H1 (cell line): ENCODE data around the gene TLL2. TPM values are rescaled to one million over a fixed set of nuclear protein-coding genes. Genes with fewer than 3 reads are reported as not detected.
A peak's percentile ranks its signal among the peaks of the same experiment; 100 is the strongest.

Experiments used
- CTCF ChIA-PET: fragments of 300-600 bp; sonication (Branson Sonifier 250); formaldehyde crosslinking; loops from one replicate; lab custom pipeline; 2021; ENCODE audit not compliant: partially characterized antibody; lab: Charles Lee
- POLR2A ChIA-PET: fragments of 300-600 bp; sonication (Branson Sonifier 250); formaldehyde crosslinking; loops from one replicate; lab custom pipeline; 2021; ENCODE audit warnings: inconsistent platforms; ENCODE audit not compliant: partially characterized antibody; lab: Charles Lee
- DNase-seq, 2 experiments: peaks; one replicate each; pipeline versions ENCODE4 v3.0.0 to v3.0.0-alpha.2; 2010 to 2022; ENCODE audit warnings: low spot score in 2 of 2, low read depth in 1 of 2, mixed read lengths in 1 of 2
- FAIRE-seq: peaks from 2 replicates; lab custom pipeline; 2011; peaks lifted over from hg19 to GRCh38; lab: Jason Lieb, UNC
- H2AFZ ChIP-seq: 2 replicates; pipeline ENCODE4 v1.8.1; 2012; ENCODE audit warnings: low read length, inconsistent platforms
- H2AK5ac ChIP-seq: 2 replicates; pipeline ENCODE4 v1.6.1; 2013; ENCODE audit warnings: low read depth, low read length
- H2BK120ac ChIP-seq: replicated peaks from 2 replicates; pipeline ENCODE3; 2013; ENCODE audit warnings: low read depth, low read length, inconsistent platforms
- H2BK12ac ChIP-seq: 2 replicates; pipeline ENCODE4 v1.6.1; 2013; ENCODE audit warnings: low read depth, low read length
- H2BK15ac ChIP-seq: 2 replicates; pipeline ENCODE4 v1.6.1; 2013; ENCODE audit warnings: low read length
- H2BK20ac ChIP-seq: 2 replicates; pipeline ENCODE4 v1.6.1; 2013; ENCODE audit warnings: low read length
- H2BK5ac ChIP-seq: 2 replicates; pipeline ENCODE4 v1.6.1; 2013; ENCODE audit warnings: low read depth, low read length
- H3K14ac ChIP-seq: 2 replicates; pipeline ENCODE4 v1.6.1; 2013; ENCODE audit warnings: inconsistent platforms; ENCODE audit not compliant: insufficient read length
- H3K18ac ChIP-seq: 2 replicates; pipeline ENCODE4 v1.6.1; 2013; ENCODE audit warnings: low read length; ENCODE audit errors: extremely low read depth
- H3K23ac ChIP-seq: 2 replicates; pipeline ENCODE4 v1.6.1; 2013; ENCODE audit warnings: inconsistent platforms; ENCODE audit not compliant: insufficient read length
- H3K23me2 ChIP-seq: 2 replicates; pipeline ENCODE4 v1.6.1; 2013; ENCODE audit warnings: low read depth, low read length
- H3K27ac ChIP-seq: 2 replicates; pipeline ENCODE4 v1.6.1; 2011; ENCODE audit warnings: low read depth, low read length, inconsistent platforms
- H3K27me3 ChIP-seq, 4 experiments: replicated peaks in 1 of 4; 1 replicate in 1 of 4; 2 replicates in 3 of 4; pipeline versions ENCODE4 v1.6.1 to v1.8.1; 2011 to 2013; ENCODE audit warnings: low read length in 3 of 4, mild to moderate bottlenecking in 3 of 4, inconsistent platforms in 2 of 4, mixed read lengths in 2 of 4, moderate library complexity in 1 of 4; ENCODE audit not compliant: control insufficient read depth in 3 of 4, insufficient read depth in 3 of 4; ENCODE audit errors: extremely low read depth in 1 of 4
- H3K36me3 ChIP-seq, 4 experiments: 2 replicates each; pipeline versions ENCODE4 v1.6.1 to v1.8.1; 2011 to 2013; ENCODE audit warnings: mild to moderate bottlenecking in 4 of 4, low read length in 3 of 4, moderate library complexity in 2 of 4, control low read depth in 1 of 4, inconsistent platforms in 1 of 4; ENCODE audit not compliant: insufficient read depth in 4 of 4, control insufficient read depth in 2 of 4
- H3K4ac ChIP-seq: replicated peaks from 2 replicates; pipeline ENCODE3; 2013; ENCODE audit warnings: low read length, low read depth, mixed read lengths, inconsistent platforms; ENCODE audit not compliant: insufficient read length
- H3K4me1 ChIP-seq, 4 experiments: replicated peaks in 1 of 4; 1 replicate in 1 of 4; 2 replicates in 3 of 4; pipeline versions ENCODE4 v1.6.1 to v1.8.1; 2011 to 2013; ENCODE audit warnings: low read length in 3 of 4, inconsistent platforms in 2 of 4, mixed read lengths in 1 of 4; ENCODE audit not compliant: insufficient read depth in 4 of 4, control insufficient read depth in 3 of 4
- H3K4me2 ChIP-seq, 2 experiments: 2 replicates each; pipeline versions ENCODE4 v1.6.1 to v1.8.1; 2011 to 2013; ENCODE audit warnings: low read depth in 2 of 2, low read length in 2 of 2, control low read depth in 1 of 2, inconsistent platforms in 1 of 2, mild to moderate bottlenecking in 1 of 2; ENCODE audit not compliant: insufficient read depth in 1 of 2
- H3K4me3 ChIP-seq, 4 experiments: fragments of 200-600, 300-600 bp in 1 of 4; sonication (generic), shearing (Covaris generic), sonication (Bioruptor Twin) in 1 of 4; 2 replicates each; pipeline versions ENCODE4 v1.5.1 to v1.8.1; 2011 to 2016; ENCODE audit warnings: low read length in 4 of 4, low read depth in 3 of 4, control low read depth in 2 of 4, inconsistent platforms in 2 of 4, mild to moderate bottlenecking in 2 of 4, mixed read lengths in 1 of 4, moderate library complexity in 1 of 4; ENCODE audit not compliant: insufficient read depth in 2 of 4; ENCODE audit errors: extremely low read depth in 1 of 4
- H3K56ac ChIP-seq: replicated peaks from 2 replicates; pipeline ENCODE3; 2013; ENCODE audit warnings: low read depth, mild to moderate bottlenecking, mixed read lengths, low read length, inconsistent platforms; ENCODE audit not compliant: insufficient read length
- H3K79me1 ChIP-seq: 2 replicates; pipeline ENCODE4 v1.6.1; 2013; ENCODE audit warnings: low read depth, low read length, control low read depth
- H3K79me2 ChIP-seq, 2 experiments: 2 replicates each; pipeline versions ENCODE4 v1.6.1 to v1.8.1; 2012 to 2013; ENCODE audit warnings: low read length in 2 of 2, mild to moderate bottlenecking in 2 of 2, inconsistent platforms in 1 of 2; ENCODE audit not compliant: insufficient read depth in 2 of 2, control insufficient read depth in 1 of 2
- H3K9ac ChIP-seq, 4 experiments: replicated peaks in 1 of 4; 1 replicate in 1 of 4; 2 replicates in 3 of 4; pipeline versions ENCODE4 v1.6.1 to v1.8.1; 2011 to 2013; ENCODE audit warnings: low read depth in 3 of 4, low read length in 3 of 4, control low read depth in 2 of 4, mild to moderate bottlenecking in 2 of 4, moderate library complexity in 2 of 4, inconsistent platforms in 1 of 4; ENCODE audit errors: extremely low read depth in 1 of 4
- H3K9me3 ChIP-seq, 2 experiments: 2 replicates each; pipeline versions ENCODE4 v1.6.1 to v1.8.1; 2012 to 2013; ENCODE audit warnings: mild to moderate bottlenecking in 2 of 2, moderate library complexity in 2 of 2, control low read depth in 1 of 2, inconsistent platforms in 1 of 2, low read depth in 1 of 2, low read length in 1 of 2, mixed read lengths in 1 of 2; ENCODE audit not compliant: insufficient read depth in 2 of 2
- H4K20me1 ChIP-seq, 2 experiments: replicated peaks in 1 of 2; 2 replicates each; pipeline versions ENCODE3 to v1.8.1; 2011 to 2013; ENCODE audit warnings: inconsistent platforms in 2 of 2, low read length in 2 of 2, mild to moderate bottlenecking in 1 of 2; ENCODE audit not compliant: insufficient read depth in 2 of 2, control insufficient read depth in 1 of 2
- H4K5ac ChIP-seq: 2 replicates; pipeline ENCODE4 v1.6.1; 2013; ENCODE audit warnings: low read length, low read depth, mixed read lengths, inconsistent platforms; ENCODE audit not compliant: insufficient read length
- H4K8ac ChIP-seq: 2 replicates; pipeline ENCODE4 v1.8.0; 2013; ENCODE audit warnings: mild to moderate bottlenecking, moderate library complexity, low read length, inconsistent platforms; ENCODE audit not compliant: insufficient read depth; ENCODE audit errors: extremely low read depth
- H4K91ac ChIP-seq: replicated peaks from 2 replicates; pipeline ENCODE3; 2013; ENCODE audit warnings: low read length, mixed read lengths, inconsistent platforms; ENCODE audit not compliant: insufficient read length
- ATF2 ChIP-seq: IDR thresholded peaks from 2 replicates; pipeline ENCODE4 v1.6.1; 2012; ENCODE audit warnings: low read length, inconsistent platforms
- CBX8 ChIP-seq: fragments of 300-800, 300-1000 bp; sonication (generic); IDR thresholded peaks from 2 replicates; pipeline ENCODE4 v1.7.1; 2016; ENCODE audit warnings: low read depth, low read length, borderline replicate concordance
- CEBPB ChIP-seq: IDR thresholded peaks from 2 replicates; pipeline ENCODE4 v1.6.1; 2012; ENCODE audit warnings: low read depth, low read length
- EGR1 ChIP-seq: IDR thresholded peaks from 2 replicates; pipeline ENCODE4 v1.6.1; 2011; ENCODE audit warnings: low read depth, low read length, borderline replicate concordance
- GTF2F1 ChIP-seq: IDR thresholded peaks from 2 replicates; pipeline ENCODE4 v1.6.1; 2012; ENCODE audit warnings: low read depth, low read length, improper control_type of control experiment, borderline replicate concordance
- HDAC2 ChIP-seq, 2 experiments: fragments of 300-600 bp in 1 of 2; sonication (generic) in 1 of 2; IDR thresholded peaks; 2 replicates each; pipeline ENCODE4 v1.6.1; 2011 to 2012; ENCODE audit warnings: low read depth in 2 of 2, low read length in 2 of 2, mild to moderate bottlenecking in 2 of 2, moderate library complexity in 2 of 2, borderline replicate concordance in 1 of 2, inconsistent platforms in 1 of 2
- MAFK ChIP-seq: IDR thresholded peaks from 2 replicates; pipeline ENCODE4 v1.6.1; 2012; ENCODE audit warnings: low read depth, mild to moderate bottlenecking, improper control_type of control experiment, low read length
- POU5F1 ChIP-seq: IDR thresholded peaks from 2 replicates; pipeline ENCODE4 v1.6.1; 2011; ENCODE audit warnings: low read depth, mild to moderate bottlenecking, low read length, moderate library complexity
- WGBS, 2 experiments: shearing (Covaris generic) in 1 of 2; methylation state at CpG; one replicate each; pipeline versions ENCODE4 v1.1.6 to v1.1.7; 2013 to 2015; ENCODE audit warnings: low lambda C conversion rate in 2 of 2, mixed read lengths in 2 of 2, inconsistent platforms in 1 of 2, low coverage in 1 of 2, missing lambda C conversion rate in 1 of 2; ENCODE audit not compliant: insufficient replicate concordance in 2 of 2, insufficient coverage in 1 of 2, insufficient read length in 1 of 2; ENCODE audit errors: extremely low coverage in 1 of 2, missing lambda C conversion rate in 1 of 2; 5-methylcytosine and 5-hydroxymethylcytosine counted together
- polyA plus RNA-seq, 7 experiments: library from polyadenylated mRNA; depleted of rRNA in 3 of 7; stranded (reverse) in 5 of 7; unstranded in 2 of 7; fragments of >200 nt in 5 of 7; fragments of 200-250 nt in 2 of 7; gene quantifications; 1 replicate in 5 of 7; 2 replicates in 1 of 7; 4 replicates in 1 of 7; pipeline versions ENCODE4 v1.2.1 to v1.2.3, GENCODE V29; 2011 to 2013; ENCODE audit warnings: missing spikeins in 2 of 7, mixed read lengths in 2 of 7
- total RNA-seq: library from RNA; stranded (reverse); fragmentation: NEBNext Ultra II Directional; extraction: Animal tissue kit (Norgen Biotek cat#: 25700); gene quantifications from 2 replicates; pipeline ENCODE4 v1.2.1, GENCODE V29; 2021

The TLL2 gene
- total and polyA plus RNA-seq, 2 of the 8 experiments (the other 6 are each of a cell fraction or from before 2014, with no cell fraction given), result 2.4 to 3.2 TPM

GRCh38 chr10:96417441-96417840 lies 96.3 kb downstream of the TLL2 start:
- POLR2A ChIA-PET, result interaction anchor here (1.2 to 1.9 kb wide), 4 partner anchors 11 to 96 kb away, joined by 3 to 7 read pairs (median 3); partner anchors contain the start of gene TLL2
- H3K27me3 ChIP-seq, result no peaks in the 10 kb centered on the region

More at GRCh38 chr10:96417441-96417840, 96.3 kb downstream of the TLL2 start:
- H4K91ac ChIP-seq, result no peak overlapping the region
- no peak overlapping the region for H3K18ac ChIP-seq
- H2BK5ac ChIP-seq, result no peak overlapping the region
- FAIRE-seq (no peak), DNase-seq (peak in 1 of 2 experiments; percentile 46)
- no peak overlapping the region for H2AFZ ChIP-seq
- H3K79me1 ChIP-seq, result no peaks in the 10 kb centered on the region
- H4K8ac ChIP-seq, result no peak overlapping the region
- no peaks in the 10 kb centered on the region for H3K9me3 ChIP-seq
- no peaks in the 10 kb centered on the region for H3K23me2 ChIP-seq
- no peak overlapping the region for H3K14ac ChIP-seq
- WGBS, 2 experiments, result 75% methylated on average over 3 of the region's 3 CpGs; no CpG with 5 or more reads in 1 of the 2 experiments
- TF ChIP-seq GTF2F1, result no peak
- no peak for TF ChIP-seq CEBPB
- no peak for TF ChIP-seq HDAC2 (IDR thresholded peaks at IDR 0.05; ENCODE audit: borderline replicate concordance in 1 of 2, low read depth in 2 of 2, low read length in 2 of 2)
- no peak for TF ChIP-seq CBX8
- TF ChIP-seq MAFK, result no peak
- TF ChIP-seq EGR1, result no peak
- TF ChIP-seq POU5F1, result no peak
- TF ChIP-seq ATF2, result peak; percentile 80
- TF ChIP-seq, all 59 proteins: peak for 1
- Histone ChIP-seq H3K56ac (no peak overlapping the region), H3K4me1 (no peaks in the 10 kb centered on the region), H3K36me3 (no peaks in the 10 kb centered on the region), H4K5ac (no peak overlapping the region), H2BK120ac (no peak overlapping the region), H2BK12ac (no peak overlapping the region), H2BK20ac (no peak overlapping the region), H3K4me3 (no peak overlapping the region), H3K9ac (no peak overlapping the region), H3K23ac (no peak overlapping the region), H2AK5ac (no peak overlapping the region), H3K4ac (no peak overlapping the region), H3K27ac (no peak overlapping the region), H2BK15ac (no peak overlapping the region), H3K4me2 (no peak overlapping the region), H4K20me1 (no peaks in the 10 kb centered on the region), H3K79me2 (no peaks in the 10 kb centered on the region)
- CTCF ChIA-PET, result interaction anchor here (0.6 to 9.3 kb wide), 13 partner anchors 8 to 96 kb away, joined by 3 to 60 read pairs (median 5); partner anchors contain the start of gene TLL2
